ENCODE measurements around the gene PICK1.

Gene PICK1

DNA sequence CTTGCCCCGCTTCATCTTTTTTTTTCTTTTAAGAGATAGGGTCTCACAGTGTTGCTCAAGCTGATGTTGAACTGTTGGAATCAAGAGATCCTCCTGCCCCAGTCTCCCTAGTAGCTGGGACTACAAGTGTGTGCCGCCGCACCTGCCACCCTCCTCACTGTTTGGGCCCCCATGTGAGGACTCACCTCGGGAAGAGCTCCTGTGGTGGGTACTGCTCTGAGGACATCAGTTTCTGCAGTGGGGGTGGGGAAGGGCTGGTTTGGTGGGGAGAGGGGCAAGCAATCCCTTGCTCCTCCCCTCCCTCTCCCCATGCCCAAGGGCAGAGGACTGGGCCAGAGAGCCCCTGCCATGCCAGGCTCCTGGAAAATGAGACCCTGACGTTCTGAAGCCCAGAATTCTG lies 28.3 kb downstream of the PICK1 start:
- in situ Hi-C loops (cut with MboI; ENCODE audit: low pct_unique_long_range_greater_than_20kb, low sequenced_read_pairs, unreplicated experiment), result no loop called here
- no peak for DNase-seq (ENCODE audit: low spot score)
- no peak for TF ChIP-seq CTCF (IDR thresholded peaks at IDR 0.05; ENCODE audit: extremely low read depth, insufficient read depth, missing control alignments)

GRCh38 chr22:38086001-38086845 lies 29.0 kb downstream of the PICK1 start:
- in situ Hi-C loops (cut with MboI; ENCODE audit: low pct_unique_long_range_greater_than_20kb, low sequenced_read_pairs, unreplicated experiment), result no loop called here
- no peak for DNase-seq (ENCODE audit: low spot score)
- no peak for TF ChIP-seq CTCF (IDR thresholded peaks at IDR 0.05; ENCODE audit: extremely low read depth, insufficient read depth, missing control alignments)

GRCh38 chr22:38086942-38087341 lies 29.7 kb downstream of the PICK1 start:
- in situ Hi-C loops (cut with MboI; ENCODE audit: low pct_unique_long_range_greater_than_20kb, low sequenced_read_pairs, unreplicated experiment), result no loop called here
- no peak for DNase-seq (ENCODE audit: low spot score)
- no peak for TF ChIP-seq CTCF (IDR thresholded peaks at IDR 0.05; ENCODE audit: extremely low read depth, insufficient read depth, missing control alignments)

DNA sequence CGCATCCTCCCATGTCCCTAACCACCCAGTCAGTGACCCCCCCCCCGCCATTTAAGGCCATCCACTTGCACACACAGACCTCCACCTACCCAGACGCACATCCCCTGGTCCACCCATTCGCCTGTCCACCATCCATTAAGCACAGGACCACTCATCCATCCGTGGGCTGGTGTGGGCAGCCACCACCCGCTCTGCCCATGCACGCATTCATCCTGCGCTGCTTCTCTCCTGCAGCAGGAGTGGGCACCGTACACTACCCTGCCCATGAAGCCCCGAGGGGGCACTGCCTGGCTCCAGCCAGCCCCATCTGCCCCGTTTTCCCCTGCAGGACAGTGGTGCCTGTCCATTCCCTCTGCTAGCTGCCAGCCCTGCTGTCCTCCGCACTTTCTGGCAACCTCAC lies 30.7 kb downstream of the PICK1 start:
- TF ChIP-seq CTCF (IDR thresholded peaks at IDR 0.05; ENCODE audit: extremely low read depth, insufficient read depth, missing control alignments), result no peak
- no peak for DNase-seq (ENCODE audit: low spot score)
- in situ Hi-C loops (cut with MboI; ENCODE audit: low pct_unique_long_range_greater_than_20kb, low sequenced_read_pairs, unreplicated experiment), result no loop called here

GRCh38 chr22:38088629-38089473 lies 31.6 kb downstream of the PICK1 start:
- in situ Hi-C loops (cut with MboI; ENCODE audit: low pct_unique_long_range_greater_than_20kb, low sequenced_read_pairs, unreplicated experiment), result no loop called here
- TF ChIP-seq CTCF (IDR thresholded peaks at IDR 0.05; ENCODE audit: extremely low read depth, insufficient read depth, missing control alignments), result no peak
- DNase-seq (ENCODE audit: low spot score), result no peak

- in situ Hi-C loops (cut with MboI; ENCODE audit: low pct_unique_long_range_greater_than_20kb, low sequenced_read_pairs, unreplicated experiment), result no loop called here
- no peak for TF ChIP-seq CTCF (IDR thresholded peaks at IDR 0.05; ENCODE audit: extremely low read depth, insufficient read depth, missing control alignments)
- DNase-seq (ENCODE audit: low spot score), result no peak
Observed at GRCh38 chr22:38089474-38089851, 32.3 kb downstream of the PICK1 start.
